Right kidney (tissue), 1 donor: ENCODE data around the gene ECSCR.

Experiments used
- DNase-seq: peaks from one replicate; pipeline ENCODE4 v3.0.0-alpha.2; 2016

ECSCR gene

DNA sequence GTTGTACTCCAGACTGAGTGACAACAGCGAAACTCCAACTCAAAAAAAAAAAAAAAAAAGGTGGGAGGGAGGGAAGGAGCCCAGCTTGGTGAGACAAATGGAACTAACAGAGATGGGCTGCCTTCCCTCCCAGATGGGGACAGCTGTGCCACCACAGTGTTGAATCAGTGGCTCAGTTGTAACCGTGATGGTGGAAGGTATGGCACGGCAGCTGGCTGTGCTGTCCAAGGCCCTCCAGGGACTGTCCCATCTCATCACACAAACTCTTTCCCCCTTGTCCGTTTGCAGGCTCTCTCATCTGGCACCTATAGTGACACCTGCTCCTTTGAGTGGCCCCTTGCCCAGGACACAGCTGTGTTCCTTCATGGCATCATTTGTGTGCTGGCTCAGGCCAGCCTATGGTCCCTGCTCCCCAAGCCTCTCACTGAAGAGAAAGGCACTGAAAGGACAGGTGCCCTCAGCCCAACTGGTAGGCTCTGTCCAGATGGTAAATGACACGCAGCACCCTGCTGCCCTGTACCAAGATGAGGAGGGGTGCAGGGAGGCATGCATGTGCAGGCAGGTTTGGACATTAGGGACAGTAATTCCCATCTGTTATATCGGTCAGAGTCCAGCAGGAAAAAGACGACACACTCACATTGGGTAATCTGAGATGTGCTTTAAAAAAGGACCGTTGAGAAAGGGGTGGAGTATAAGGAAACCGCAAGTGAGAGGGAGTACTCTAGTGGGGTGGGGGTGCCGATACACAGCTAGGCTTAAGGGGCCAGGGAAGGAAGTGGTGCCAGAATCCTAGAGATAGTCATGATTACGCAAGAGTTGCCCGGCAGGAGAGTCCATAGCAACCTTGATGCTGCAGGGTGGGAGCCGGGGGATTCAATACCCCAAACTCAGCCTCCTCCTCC, 12.6 kb upstream of the ECSCR start:
- no peak for DNase-seq

DNA sequence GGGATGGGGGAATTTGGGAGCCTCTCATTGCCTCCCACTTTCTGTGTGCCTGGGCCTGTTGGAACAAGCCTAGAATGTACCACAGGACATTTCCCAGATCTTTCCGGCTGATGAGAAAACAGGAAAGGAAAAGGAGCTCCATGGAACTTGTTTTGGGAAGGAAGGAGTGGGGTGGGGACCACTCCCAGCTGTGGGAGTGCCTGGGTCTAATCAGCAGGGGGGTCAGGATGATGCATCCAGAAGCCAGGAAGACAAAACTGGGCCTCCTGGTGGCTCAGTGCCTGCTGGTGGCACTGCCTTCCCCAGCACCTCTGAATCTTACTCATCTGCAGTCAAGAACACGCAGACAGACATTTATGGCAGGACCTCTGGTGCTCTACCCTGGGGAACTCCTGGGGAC, 11.0 kb upstream of the ECSCR start:
- no peak for DNase-seq

DNA sequence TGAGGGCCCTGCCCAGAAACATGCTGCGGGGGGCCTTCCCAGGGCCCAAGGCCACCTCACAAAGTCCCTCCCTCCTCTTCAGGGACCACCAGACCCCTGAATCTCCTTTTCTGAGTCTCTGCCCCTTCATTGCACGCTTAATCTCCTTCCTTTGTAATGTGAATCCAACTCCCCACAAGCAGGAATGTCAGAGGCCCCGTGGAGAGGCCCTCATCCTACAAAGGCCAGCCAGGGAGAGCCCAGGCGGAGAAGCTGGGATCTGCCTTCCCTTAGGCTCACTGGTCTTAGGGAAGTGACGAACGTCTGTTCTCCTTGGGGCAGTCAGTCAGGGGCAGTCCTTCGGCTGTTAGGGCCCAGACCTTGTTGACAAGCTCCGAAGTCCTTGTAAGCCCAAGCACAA, 10.6 kb upstream of the ECSCR start:
- DNase-seq, result peak; percentile 48

DNA sequence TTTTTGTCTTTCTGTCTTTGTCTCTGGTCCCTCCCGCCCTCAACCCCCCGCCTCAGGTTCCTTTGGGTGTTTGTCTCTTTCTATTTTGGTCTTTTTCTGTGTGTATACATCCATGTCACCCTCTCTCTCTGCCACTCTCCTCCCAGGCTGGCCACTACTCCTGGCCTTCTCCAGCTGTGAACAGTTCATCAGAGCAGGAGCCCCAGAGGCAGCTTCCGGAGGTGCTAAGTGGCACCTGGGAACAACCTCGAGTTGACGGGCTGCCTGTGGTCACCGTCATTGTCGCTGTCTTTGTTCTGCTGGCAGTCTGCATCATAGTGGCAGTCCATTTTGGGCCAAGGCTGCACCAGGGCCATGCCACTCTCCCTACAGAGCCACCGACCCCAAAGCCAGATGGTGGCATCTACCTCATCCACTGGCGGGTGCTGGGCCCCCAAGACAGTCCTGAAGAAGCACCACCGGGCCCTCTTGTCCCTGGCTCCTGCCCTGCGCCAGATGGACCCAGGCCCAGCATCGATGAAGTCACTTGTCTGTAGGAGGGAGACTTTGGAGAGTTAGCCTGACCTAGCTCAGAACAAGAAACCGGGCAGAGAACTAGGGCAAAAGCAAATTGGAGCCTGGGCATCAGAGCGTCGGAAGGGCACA, 10.0 kb upstream of the ECSCR start:
- DNase-seq, result peak; percentile 39

DNA sequence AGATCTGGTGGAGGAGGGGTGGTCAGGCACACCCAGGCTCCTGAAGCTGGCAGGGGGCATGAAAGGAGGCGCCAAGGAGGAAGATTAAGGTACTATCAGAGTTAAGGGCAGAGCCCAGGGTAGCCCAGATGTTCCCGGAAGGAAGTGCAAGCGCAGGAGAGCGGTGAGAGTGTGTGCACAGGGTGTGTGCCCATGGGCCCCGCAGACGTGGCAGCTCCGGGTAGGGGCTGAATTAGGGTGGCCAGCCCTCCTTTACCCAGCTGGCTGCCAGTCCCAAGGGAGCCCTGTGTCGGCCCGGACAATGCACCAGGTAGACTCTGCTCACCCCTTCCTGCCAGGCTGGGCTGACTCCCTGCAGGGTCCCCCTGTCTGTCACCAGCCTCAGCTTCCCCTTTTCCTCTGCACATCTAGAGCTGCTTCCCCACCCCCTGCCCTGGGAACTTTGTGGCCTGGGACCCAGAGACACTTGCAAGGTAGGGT, 8.3 kb upstream of the ECSCR start, which contains the start of gene SMIM33:
TSS of gene SMIM33 (plus strand) at position 184 of the 480 bp plus-strand sequence. CDS start at position 302, 118 bp downstream.
- DNase-seq, result no peak

DNA sequence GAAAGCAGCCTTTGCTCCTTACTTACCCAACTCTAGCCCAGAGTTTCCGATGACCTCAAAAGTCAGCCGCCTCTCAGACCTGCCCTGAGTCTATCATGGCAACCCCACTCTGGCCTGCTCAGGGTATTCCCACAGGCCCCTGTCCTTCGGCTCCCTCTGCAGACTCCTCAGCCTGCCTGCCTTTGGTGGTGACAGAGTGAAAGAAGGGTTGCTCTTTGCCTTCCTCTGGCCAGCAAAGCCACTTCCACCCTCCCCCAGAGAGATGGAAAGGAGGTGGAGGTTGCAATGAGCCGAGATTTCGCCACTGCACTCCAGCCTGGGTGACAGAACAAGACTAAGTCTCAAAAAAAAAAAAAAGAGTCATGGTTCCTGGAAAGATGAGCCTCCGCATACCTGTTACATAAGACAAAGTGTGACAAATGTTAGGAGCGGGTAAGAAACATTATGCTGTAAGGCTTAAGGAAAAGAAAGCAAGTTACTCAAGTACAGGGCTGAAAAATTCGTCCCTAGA, 5.9 kb upstream of the ECSCR start:
- DNase-seq, result no peak

DNA sequence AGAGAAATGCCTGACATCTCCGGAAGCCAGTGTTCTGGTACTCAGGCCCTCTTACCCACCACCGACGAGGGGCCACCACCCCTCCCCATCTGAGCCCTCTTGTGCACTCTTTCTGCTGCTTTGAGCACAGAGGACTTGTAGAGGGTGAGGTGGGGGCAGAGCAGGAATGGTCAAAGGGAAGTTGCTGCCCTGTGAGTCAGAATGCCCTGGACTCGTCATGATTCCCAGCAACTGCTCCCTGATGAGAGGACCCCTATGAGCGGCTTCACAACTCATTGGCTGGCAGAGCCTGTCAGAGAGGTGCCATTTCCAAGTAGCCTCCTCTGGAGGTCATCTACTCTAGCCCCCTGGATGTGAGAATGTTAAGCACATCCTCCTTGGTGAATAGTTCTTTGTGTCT, 845 bp downstream of the ECSCR start:
- DNase-seq, result no peak

DNA sequence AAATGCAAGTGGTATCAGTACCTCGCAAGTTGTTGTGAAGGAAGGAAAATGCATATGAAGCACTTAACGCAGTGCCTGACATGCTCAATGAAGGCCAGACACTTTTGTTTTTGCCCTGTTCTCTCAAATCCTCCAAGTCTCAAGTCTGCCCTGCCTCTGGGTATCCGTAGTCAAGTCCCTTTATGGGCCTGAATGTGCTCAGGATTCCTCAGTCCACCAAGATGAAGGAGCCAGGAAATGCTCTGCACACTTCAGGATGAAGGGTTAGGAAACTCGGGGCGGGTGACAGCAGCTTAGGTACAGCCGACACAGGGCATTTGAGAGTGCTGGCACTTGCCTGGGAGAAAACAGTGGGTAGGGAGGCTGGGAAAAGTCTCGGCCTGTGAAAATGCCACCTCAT, 1.4 kb downstream of the ECSCR start:
- DNase-seq, result no peak

DNA sequence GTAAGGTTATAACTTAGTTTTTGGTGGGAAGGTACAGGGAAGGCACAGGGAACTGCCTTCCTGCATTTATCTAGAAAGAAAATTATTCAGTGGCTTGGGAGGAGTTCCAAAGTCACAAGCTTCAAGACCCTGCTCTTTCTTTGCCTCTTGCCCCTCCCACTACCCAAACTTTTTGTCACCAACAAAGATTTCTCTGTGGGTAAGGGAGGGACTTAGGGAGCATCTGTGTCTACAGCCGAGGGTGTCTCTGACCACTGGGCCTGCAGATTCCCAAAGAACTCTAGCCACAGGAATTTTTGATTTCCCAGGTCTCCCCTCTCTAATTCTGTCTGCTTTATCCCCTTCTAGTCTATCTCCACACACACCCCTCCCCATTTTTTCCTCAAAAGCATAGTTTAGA, 2.1 kb downstream of the ECSCR start:
- no peak for DNase-seq

DNA sequence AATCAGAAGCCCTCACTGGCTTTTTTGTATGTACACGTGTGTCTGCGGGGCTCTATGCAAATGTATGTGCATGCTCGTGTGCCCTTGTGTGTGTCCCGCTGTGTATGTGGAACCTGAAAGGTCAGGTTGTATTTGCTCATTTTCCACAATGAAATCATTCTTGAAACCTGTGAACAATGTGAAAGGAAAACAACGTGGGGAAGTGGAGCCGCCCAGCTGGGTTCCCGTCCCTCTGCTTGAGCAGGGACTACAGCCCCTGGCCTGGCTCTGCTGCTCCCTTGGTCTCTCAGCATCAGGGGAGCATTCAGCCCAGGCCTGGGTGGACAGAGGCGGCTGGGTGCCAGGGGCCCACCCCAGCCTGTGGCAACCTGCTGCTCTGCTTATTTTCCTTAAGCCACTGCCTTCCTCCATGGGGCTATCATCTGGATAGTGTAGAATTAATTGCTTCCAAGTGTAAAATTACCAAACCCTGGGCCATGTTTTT, 3.0 kb downstream of the ECSCR start:
- DNase-seq, result no peak

DNA sequence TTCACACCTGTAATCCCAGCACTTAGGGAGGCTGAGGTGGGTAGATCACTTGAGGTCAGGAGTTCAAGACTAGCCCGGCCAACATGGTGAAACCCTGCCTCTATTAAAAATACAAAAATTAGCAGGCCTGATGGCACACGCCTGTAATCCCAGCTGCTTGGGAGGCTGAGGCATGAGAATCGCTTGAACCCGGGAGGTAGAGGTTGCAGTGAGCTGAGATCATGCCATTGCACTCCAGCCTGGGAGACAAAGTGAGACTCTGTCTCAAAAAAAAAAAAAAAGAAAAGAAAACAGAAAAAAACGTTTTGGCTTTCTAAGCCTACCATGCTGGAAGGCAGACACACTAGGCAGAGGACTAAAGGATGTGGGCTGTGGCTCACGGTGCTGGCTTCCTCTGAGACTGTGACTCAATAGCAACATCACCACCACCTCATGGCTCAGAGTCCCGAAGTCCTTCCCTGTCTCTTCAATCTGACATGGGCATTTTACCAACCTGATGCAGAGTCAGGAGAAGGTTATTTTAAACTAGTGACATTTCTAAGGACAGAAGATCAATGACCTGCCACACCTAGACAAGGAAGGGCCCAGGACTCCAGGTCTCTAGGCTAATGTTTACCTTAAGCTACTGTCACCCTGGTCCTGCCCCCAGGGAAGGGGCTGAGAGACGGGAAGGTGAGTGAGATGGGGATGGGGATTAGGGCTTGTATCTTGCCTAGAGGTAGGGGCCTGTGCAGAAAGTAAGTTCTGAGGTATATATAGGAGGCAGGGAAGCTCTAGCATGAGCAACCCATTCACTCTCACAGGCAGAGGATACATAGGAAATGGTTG, 3.7 kb downstream of the ECSCR start:
- no peak for DNase-seq

DNA sequence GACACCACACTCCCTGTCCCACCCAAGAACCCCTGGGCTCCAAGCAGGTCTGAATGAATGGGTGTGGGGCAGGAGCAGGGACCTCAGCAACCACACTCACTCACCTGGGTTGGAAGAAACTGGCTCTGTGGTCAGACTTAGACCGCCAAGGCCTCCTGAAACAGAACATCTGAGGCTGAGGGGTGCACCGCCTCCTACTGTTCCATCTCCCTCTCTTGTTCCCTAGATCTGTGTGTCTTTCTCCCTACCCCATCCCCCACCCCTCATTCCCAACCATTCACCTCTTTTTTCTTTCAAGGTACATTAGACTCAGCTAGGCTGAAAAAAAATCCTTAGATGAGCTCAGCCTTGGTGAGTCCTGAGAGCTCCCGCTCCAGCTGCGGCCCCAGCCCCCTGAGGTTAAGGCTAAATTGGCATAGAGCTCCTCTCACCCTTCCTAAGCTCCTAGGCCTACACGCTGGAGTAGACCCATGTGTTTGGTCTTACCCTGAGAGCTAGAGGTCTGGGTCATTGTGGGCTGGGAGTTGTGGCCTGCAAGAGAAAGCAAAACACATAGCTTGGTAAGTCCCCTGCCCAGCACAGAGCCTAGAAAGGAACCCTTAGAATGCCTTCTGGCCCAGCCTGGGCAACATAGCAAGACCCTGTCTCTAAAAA, 4.8 kb downstream of the ECSCR start:
- no peak for DNase-seq

DNA sequence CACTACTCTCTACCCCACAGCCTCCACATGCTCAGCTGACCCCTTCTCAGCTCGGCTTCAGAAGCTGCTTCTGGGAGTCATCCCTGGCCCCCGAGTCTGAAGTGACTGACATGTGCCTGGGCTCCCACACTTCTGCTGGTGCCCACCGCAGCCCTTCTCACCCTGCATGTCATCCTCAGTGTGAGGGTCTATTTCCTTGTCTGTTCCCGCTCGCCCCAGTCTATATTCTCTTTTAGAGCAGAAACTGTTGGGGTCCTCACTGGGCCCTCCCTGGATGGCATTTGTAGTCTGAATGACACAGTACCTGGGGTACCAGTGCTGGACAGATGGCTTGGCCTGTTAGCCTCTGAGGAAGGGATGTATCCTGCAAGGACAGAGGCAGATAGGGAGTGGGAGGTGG, 5.3 kb downstream of the ECSCR start:
- DNase-seq, result no peak

DNA sequence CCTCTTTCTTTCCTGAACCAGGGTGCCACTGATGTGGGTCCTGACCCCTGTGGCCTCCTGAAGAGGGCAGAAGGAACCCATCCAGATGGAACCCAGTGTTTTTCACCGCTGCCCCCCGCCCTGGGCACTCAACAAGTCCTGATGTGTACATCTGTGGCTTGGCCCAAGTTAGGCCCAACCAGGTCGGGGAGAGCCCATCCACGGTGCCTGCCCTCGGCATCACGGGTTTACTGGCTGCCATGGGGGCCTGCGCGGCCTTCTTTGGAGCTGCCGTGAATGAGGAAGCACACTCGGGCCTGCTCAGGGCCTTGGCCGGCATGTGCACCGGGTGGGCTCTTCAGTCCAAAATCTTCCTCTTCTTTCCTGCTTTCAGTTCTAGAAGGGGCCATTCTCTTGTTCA, 5.8 kb downstream of the ECSCR start:
- no peak for DNase-seq

DNA sequence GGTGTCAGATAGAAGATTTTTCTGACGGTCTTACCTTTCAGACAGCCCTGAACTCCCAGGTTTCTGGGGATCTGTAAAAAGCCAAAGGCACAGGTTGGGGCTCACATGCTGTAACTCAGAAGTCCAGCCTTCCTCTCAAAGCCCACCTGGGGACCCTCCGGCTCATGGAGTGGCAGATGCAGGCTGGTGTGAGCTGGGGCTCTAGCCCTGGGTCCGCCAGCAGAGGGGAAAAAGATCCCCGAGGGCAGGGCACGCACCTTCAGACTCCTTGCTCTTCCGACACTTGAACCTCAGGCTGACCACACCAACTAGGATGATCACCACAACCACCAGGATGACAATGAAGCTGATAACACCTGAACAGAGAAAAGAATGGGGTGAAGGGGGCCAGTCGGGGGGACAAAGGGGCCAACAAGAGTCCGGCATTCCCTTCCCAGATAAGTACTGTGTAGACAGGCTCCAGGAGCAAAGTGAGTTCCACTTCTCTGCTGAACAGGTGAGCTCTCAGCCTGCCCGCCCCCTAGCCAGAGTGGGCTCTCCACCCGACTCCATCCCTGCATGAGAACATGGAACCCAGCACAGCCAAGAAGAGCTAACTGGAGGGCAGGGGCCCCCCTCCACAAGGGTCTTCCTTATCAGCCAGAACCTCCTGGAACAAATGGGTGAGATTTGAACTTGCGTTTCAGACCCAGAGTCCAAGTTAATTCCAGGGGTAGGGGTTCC, 7.8 kb downstream of the ECSCR start:
- no peak for DNase-seq

DNA sequence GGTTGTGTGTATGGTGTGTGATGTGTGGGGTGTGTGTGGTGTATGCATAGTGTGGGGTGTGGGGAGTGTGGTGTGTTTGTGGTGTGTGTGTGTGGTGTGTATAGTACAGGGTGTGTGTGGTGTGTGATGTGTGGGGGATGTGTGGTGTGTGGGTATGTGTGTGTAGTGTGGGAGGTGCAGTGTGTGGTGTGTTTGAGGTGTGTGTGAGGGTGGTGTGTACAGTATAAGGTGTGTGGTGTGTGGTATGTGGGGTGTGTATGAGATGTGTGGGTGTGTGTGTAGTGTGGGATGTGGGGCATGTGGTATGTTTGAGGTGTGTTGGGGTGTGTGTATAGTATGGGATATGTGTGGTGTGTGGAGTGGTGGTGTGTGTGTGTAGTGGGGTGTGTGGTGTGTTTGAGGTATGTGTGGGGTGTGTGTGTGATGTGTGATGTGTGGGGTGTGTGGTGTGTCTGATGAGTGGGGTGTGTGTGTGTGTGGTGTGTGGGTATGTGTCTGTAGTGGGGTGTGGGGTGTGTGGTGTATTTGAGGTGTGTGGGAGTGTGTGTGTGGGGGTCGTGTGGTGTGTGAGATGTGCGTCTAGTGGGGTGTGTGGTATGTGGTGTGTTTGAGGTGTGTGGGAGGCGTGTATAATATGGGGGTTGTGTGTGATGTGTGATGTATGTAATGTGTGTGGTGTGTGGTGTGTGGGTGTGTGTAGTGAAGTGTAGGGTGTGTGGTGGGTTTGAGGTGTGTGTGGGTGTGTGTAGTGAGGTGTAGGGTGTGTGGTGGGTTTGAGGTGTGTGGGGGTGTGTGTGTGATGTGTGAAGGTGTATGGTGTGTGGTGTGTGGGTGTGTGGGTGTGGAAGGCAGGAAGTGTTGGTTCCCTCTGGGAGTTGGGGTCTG, 8.6 kb downstream of the ECSCR start:
- DNase-seq, result no peak

DNA sequence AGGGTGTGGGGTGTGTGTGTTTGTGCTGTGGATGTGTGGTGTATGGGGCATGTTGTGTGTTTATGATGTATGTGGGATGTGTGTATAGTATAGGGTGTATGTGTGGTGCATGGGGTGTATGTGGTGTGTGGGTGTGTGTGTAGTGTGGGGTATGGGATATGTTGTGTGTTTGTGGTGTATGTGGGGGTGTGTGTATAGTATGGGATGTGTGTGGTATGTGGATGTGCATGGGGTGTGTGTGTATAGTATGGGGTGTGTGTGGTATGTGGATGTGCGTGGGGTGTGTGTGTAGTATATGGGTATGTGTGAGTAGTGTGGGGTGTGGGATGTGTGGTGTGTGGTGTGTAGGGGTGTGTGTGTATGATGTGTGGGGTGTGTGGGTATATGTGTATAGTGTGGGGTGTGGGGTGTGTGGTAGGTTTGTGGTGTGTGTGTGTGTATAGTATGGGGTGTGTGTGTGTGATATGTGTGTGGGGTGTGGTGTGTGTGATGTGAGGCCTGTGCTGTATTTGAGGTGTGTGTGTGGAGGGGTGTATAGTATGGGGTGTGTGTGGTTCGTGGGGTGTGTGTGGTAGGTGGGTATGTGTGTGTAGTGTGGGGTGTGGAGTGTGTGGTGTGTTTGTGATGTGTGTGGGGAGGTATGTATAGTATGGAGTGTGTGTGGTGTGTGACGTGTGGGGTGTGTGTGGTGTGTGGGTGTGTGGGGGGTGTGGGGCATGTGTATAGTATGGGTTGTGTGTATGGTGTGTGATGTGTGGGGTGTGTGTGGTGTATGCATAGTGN, 10.5 kb downstream of the ECSCR start:
- DNase-seq, result no peak

DNA sequence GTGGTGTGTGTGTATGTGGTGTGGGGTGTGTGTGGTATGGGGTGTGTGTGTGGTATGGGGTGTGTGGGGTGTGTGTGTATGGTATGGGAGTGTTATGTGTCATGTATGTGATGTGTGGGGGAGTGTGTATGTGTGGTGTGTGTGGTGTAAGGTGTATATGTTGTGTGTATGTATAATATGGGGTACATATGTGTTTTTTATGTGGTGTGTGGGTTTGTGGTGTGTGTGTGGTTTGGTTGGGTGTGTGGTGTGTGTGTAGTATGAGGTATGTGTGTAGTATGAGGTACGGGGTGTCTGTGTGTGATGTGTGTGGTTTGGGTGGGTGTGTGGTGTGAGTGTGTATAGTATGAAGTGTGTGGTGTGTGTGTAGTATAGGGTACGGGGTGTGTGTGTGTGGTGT, 11.4 kb downstream of the ECSCR start:
- DNase-seq, result no peak
